ENCODE results near the gene RBMX. TPM values are rescaled to one million over a fixed set of nuclear protein-coding genes. Genes with fewer than 3 reads are reported as not detected.

The RBMX gene
- total RNA-seq, 2 experiments from 2014 or later: 310 to 317 TPM

- ATAC-seq (ENCODE audit: poor library complexity) (no peak), DNase-seq (no peak)
- Histone ChIP-seq H3K27me3 (ENCODE audit: control insufficient read depth in 1 of 2, insufficient read depth in 2 of 2, low read length in 2 of 2) (no peaks in the 10 kb centered on the region), H3K4me3 (ENCODE audit: low read length) (no peak overlapping the region), H3K27ac (ENCODE audit: low read depth in 1 of 2, low read length in 2 of 2) (no peak overlapping the region), H3K9me3 (ENCODE audit: control insufficient read depth in 1 of 2, insufficient read depth in 1 of 2, low read length in 2 of 2) (no peaks in the 10 kb centered on the region), H3K36me3 (ENCODE audit: insufficient read depth, low read length) (no peaks in the 10 kb centered on the region), H3K4me1 (ENCODE audit: insufficient read depth, low read length) (no peaks in the 10 kb centered on the region)
- Mint-ChIP-seq H3K27ac (no peak overlapping the region), H3K4me1 (ENCODE audit: low read depth) (no peaks in the 10 kb centered on the region), H3K9me3 (no peaks in the 10 kb centered on the region), H3K4me3 (no peak overlapping the region), H3K36me3 (ENCODE audit: low read depth) (peaks cover 12% of the 10 kb centered on the region), H3K27me3 (no peaks in the 10 kb centered on the region)
- intact Hi-C loops (cut with DNase I, micrococcal nuclease): no loop called here
- CTCF ChIA-PET: no interaction called here
- POLR2A ChIA-PET: no interaction called here
- no peak for TF ChIP-seq CTCF (IDR thresholded peaks at IDR 0.05)
These were observed 41.3 kb downstream of the RBMX start for GRCh38 chrX:136839196-136839595.

GRCh38 chrX:136835761-136836160 is 44.8 kb downstream of the RBMX start:
- H3K36me3 ChIP-seq (ENCODE audit: insufficient read depth, low read length): no peaks in the 10 kb centered on the region
- H3K27ac ChIP-seq (ENCODE audit: low read depth in 1 of 2, low read length in 2 of 2): no peak overlapping the region
- Mint-ChIP-seq H3K27me3 (no peaks in the 10 kb centered on the region), H3K4me3 (no peak overlapping the region), H3K27ac (no peak overlapping the region), H3K36me3 (ENCODE audit: low read depth) (peaks cover 7% of the 10 kb centered on the region), H3K9me3 (no peaks in the 10 kb centered on the region), H3K4me1 (ENCODE audit: low read depth) (no peaks in the 10 kb centered on the region)
- TF ChIP-seq CTCF (IDR thresholded peaks at IDR 0.05): no peak
- H3K4me3 ChIP-seq (ENCODE audit: low read length): no peak overlapping the region
- intact Hi-C loops (cut with DNase I, micrococcal nuclease): no loop called here
- ATAC-seq (ENCODE audit: poor library complexity) (no peak), DNase-seq (no peak)
- POLR2A ChIA-PET: no interaction called here
- H3K9me3 ChIP-seq (ENCODE audit: control insufficient read depth in 1 of 2, insufficient read depth in 1 of 2, low read length in 2 of 2): no peaks in the 10 kb centered on the region
- CTCF ChIA-PET: no interaction called here
- no peaks in the 10 kb centered on the region for H3K27me3 ChIP-seq (ENCODE audit: control insufficient read depth in 1 of 2, insufficient read depth in 2 of 2, low read length in 2 of 2)
- H3K4me1 ChIP-seq (ENCODE audit: insufficient read depth, low read length): no peaks in the 10 kb centered on the region

- no peaks in the 10 kb centered on the region for H3K36me3 ChIP-seq (ENCODE audit: insufficient read depth, low read length)
- no peak for TF ChIP-seq CTCF (IDR thresholded peaks at IDR 0.05)
- H3K9me3 ChIP-seq (ENCODE audit: control insufficient read depth in 1 of 2, insufficient read depth in 1 of 2, low read length in 2 of 2): no peaks in the 10 kb centered on the region
- Mint-ChIP-seq H3K4me1 (ENCODE audit: low read depth) (no peaks in the 10 kb centered on the region), H3K27me3 (no peaks in the 10 kb centered on the region), H3K36me3 (ENCODE audit: low read depth) (peaks cover 8% of the 10 kb centered on the region), H3K27ac (no peak overlapping the region), H3K9me3 (no peaks in the 10 kb centered on the region), H3K4me3 (no peak overlapping the region)
- CTCF ChIA-PET: no interaction called here
- ATAC-seq (ENCODE audit: poor library complexity) (no peak), DNase-seq (no peak)
- intact Hi-C loops (cut with DNase I, micrococcal nuclease): no loop called here
- H3K4me1 ChIP-seq (ENCODE audit: insufficient read depth, low read length): no peaks in the 10 kb centered on the region
- H3K27me3 ChIP-seq (ENCODE audit: control insufficient read depth in 1 of 2, insufficient read depth in 2 of 2, low read length in 2 of 2): no peaks in the 10 kb centered on the region
- H3K4me3 ChIP-seq (ENCODE audit: low read length): no peak overlapping the region
- POLR2A ChIA-PET: no interaction called here
- no peak overlapping the region for H3K27ac ChIP-seq (ENCODE audit: low read depth in 1 of 2, low read length in 2 of 2)
These were observed 51.1 kb downstream of the RBMX start for GRCh38 chrX:136829413-136829812.

Data from CD4-positive, alpha-beta T cell (primary cell).